Measurements from ENCODE around the gene CXCL1.

Gene CXCL1

GRCh38 chr4:73856518-73856917, 12.7 kb upstream of the CXCL1 start:
- DNase-seq (ENCODE audit: low read depth): peak; percentile 90
- no peak for TF ChIP-seq CTCF (conservative IDR thresholded peaks at IDR 0.05; ENCODE audit: control insufficient read depth, insufficient read depth, low read depth, low read length)
- H3K4me3 ChIP-seq (ENCODE audit: control insufficient read depth, low read depth, low read length): no peak overlapping the region

GRCh38 chr4:73859614-73860088, 9.5 kb upstream of the CXCL1 start:
- TF ChIP-seq CTCF (conservative IDR thresholded peaks at IDR 0.05; ENCODE audit: control insufficient read depth, insufficient read depth, low read depth, low read length): no peak
- DNase-seq (ENCODE audit: low read depth): no peak
- no peak overlapping the region for H3K4me3 ChIP-seq (ENCODE audit: control insufficient read depth, low read depth, low read length)

GRCh38 chr4:73860181-73860580, 9.0 kb upstream of the CXCL1 start:
- no peak overlapping the region for H3K4me3 ChIP-seq (ENCODE audit: control insufficient read depth, low read depth, low read length)
- no peak for TF ChIP-seq CTCF (conservative IDR thresholded peaks at IDR 0.05; ENCODE audit: control insufficient read depth, insufficient read depth, low read depth, low read length)
- no peak for DNase-seq (ENCODE audit: low read depth)

GRCh38 chr4:73860917-73861316, 8.3 kb upstream of the CXCL1 start:
- TF ChIP-seq CTCF (conservative IDR thresholded peaks at IDR 0.05; ENCODE audit: control insufficient read depth, insufficient read depth, low read depth, low read length): no peak
- no peak for DNase-seq (ENCODE audit: low read depth)
- H3K4me3 ChIP-seq (ENCODE audit: control insufficient read depth, low read depth, low read length): no peak overlapping the region

- DNase-seq (ENCODE audit: low read depth): peak; percentile 53
- no peak overlapping the region for H3K4me3 ChIP-seq (ENCODE audit: control insufficient read depth, low read depth, low read length)
- no peak for TF ChIP-seq CTCF (conservative IDR thresholded peaks at IDR 0.05; ENCODE audit: control insufficient read depth, insufficient read depth, low read depth, low read length)
These were observed 6.9 kb upstream of the CXCL1 start for GRCh38 chr4:73862322-73862721.

- peak; percentile 30 for TF ChIP-seq CTCF (conservative IDR thresholded peaks at IDR 0.05; ENCODE audit: control insufficient read depth, insufficient read depth, low read depth, low read length)
- no peak overlapping the region for H3K4me3 ChIP-seq (ENCODE audit: control insufficient read depth, low read depth, low read length)
- no peak for DNase-seq (ENCODE audit: low read depth)
These were observed 4.8 kb upstream of the CXCL1 start for GRCh38 chr4:73864365-73864764.

- DNase-seq (ENCODE audit: low read depth): no peak
- H3K4me3 ChIP-seq (ENCODE audit: control insufficient read depth, low read depth, low read length): no peak overlapping the region
- TF ChIP-seq CTCF (conservative IDR thresholded peaks at IDR 0.05; ENCODE audit: control insufficient read depth, insufficient read depth, low read depth, low read length): no peak
These were observed 4.2 kb upstream of the CXCL1 start for GRCh38 chr4:73864961-73865360.
